HEK293 (cell line): Measurements from ENCODE around the gene GPR17.

ENCODE experiments used
- CTCF ChIA-PET: fragments of 350-600 bp; formaldehyde crosslinking; extraction: SDS; loops from one replicate; lab custom pipeline; 2021; ENCODE audit warnings: antibody characterized with exemption; lab: Yijun Ruan, JAX
- POLR2A ChIA-PET: fragments of 300-600 bp; formaldehyde crosslinking; extraction: SDS; loops from one replicate; lab custom pipeline; 2020; ENCODE audit warnings: antibody characterized with exemption, inconsistent platforms; lab: Yijun Ruan, JAX
- H3K27ac ChIP-seq: fragments of 200-500 bp; sonication (Bioruptor generic); 2 replicates; pipeline ENCODE4 v1.5.1; 2014; ENCODE audit warnings: low read depth, low read length, control low read depth, inconsistent platforms; ENCODE audit errors: extremely low read depth
- H3K36me3 ChIP-seq, 2 experiments: fragments of 200-500 bp in 1 of 2; sonication (Bioruptor generic) in 1 of 2; 1 replicate in 1 of 2; 2 replicates in 1 of 2; pipeline ENCODE4 v1.5.1; 2014 to 2017; ENCODE audit warnings: inconsistent platforms in 2 of 2, low read length in 2 of 2; ENCODE audit not compliant: control insufficient read depth in 2 of 2, insufficient read depth in 1 of 2
- H3K4me1 ChIP-seq: fragments of 200-500 bp; sonication (Bioruptor generic); 2 replicates; pipeline ENCODE4 v1.5.1; 2014; ENCODE audit warnings: mild to moderate bottlenecking, low read length, inconsistent platforms; ENCODE audit not compliant: control insufficient read depth, insufficient read depth
- H3K4me3 ChIP-seq: 2 replicates; pipeline ENCODE4 v1.5.1; 2011; ENCODE audit warnings: low read depth, mild to moderate bottlenecking, control low read depth, low read length, moderate library complexity
- H3K9me3 ChIP-seq: fragments of 200-500 bp; sonication (Bioruptor generic); 2 replicates; pipeline ENCODE4 v1.5.1; 2014; ENCODE audit warnings: low read depth, low read length, inconsistent platforms; ENCODE audit not compliant: control insufficient read depth, insufficient read depth
- GFI1B ChIP-seq: fragments of 450-650 bp; formaldehyde crosslinking; IDR thresholded peaks from 2 replicates; pipeline ENCODE4 v1.5.1; 2016; ENCODE audit warnings: missing biosample characterization, missing genetic modification characterization
- GLIS1 ChIP-seq: fragments of 450-650 bp; formaldehyde crosslinking; IDR thresholded peaks from 2 replicates; pipeline ENCODE4 v1.5.1; 2016; ENCODE audit warnings: missing biosample characterization, missing genetic modification characterization
- HOXA7 ChIP-seq: sonication (generic); formaldehyde crosslinking; IDR thresholded peaks from 2 replicates; pipeline ENCODE4 v1.8.1; 2022; ENCODE audit warnings: missing genetic modification reagents, borderline replicate concordance
- IKZF3 ChIP-seq: fragments of 450-650 bp; IDR thresholded peaks from 2 replicates; pipeline ENCODE4 v1.5.0; 2018; ENCODE audit warnings: missing biosample characterization, mild to moderate bottlenecking, missing genetic modification characterization, moderate library complexity
- MEIS1 ChIP-seq: sonication (generic); formaldehyde crosslinking; IDR thresholded peaks from 2 replicates; pipeline ENCODE4 v1.8.1; 2022; ENCODE audit warnings: missing genetic modification reagents, mild to moderate bottlenecking, borderline replicate concordance
- YY2 ChIP-seq: fragments of 450-650 bp; formaldehyde crosslinking; IDR thresholded peaks from 2 replicates; pipeline ENCODE4 v1.5.1; 2016; ENCODE audit warnings: missing biosample characterization, missing genetic modification characterization
- ZBTB21 ChIP-seq: fragments of 450-650 bp; formaldehyde crosslinking; IDR thresholded peaks from 2 replicates; pipeline ENCODE4 v1.5.1; 2017; ENCODE audit warnings: missing biosample characterization, missing genetic modification characterization
- ZEB2 ChIP-seq: fragments of 450-650 bp; formaldehyde crosslinking; IDR thresholded peaks from 2 replicates; pipeline ENCODE4 v1.5.1; 2016; ENCODE audit warnings: missing biosample characterization, missing genetic modification characterization
- ZFHX2 ChIP-seq: fragments of 450-650 bp; formaldehyde crosslinking; conservative IDR thresholded peaks from 2 replicates; pipeline ENCODE4 v1.5.1; 2016; ENCODE audit warnings: missing biosample characterization, missing genetic modification characterization
- ZNF10 ChIP-seq: fragments of 450-650 bp; formaldehyde crosslinking; IDR thresholded peaks from 2 replicates; pipeline ENCODE4 v1.5.1; 2017; ENCODE audit warnings: missing biosample characterization, missing genetic modification characterization
- ZNF157 ChIP-seq: fragments of 450-650 bp; formaldehyde crosslinking; IDR thresholded peaks from 2 replicates; pipeline ENCODE4 v1.5.1; 2016; ENCODE audit warnings: missing biosample characterization, missing genetic modification characterization
- ZNF174 ChIP-seq: fragments of 450-650 bp; formaldehyde crosslinking; IDR thresholded peaks from 2 replicates; pipeline ENCODE4 v1.5.0; 2017; ENCODE audit warnings: missing biosample characterization, mild to moderate bottlenecking, missing genetic modification characterization
- ZNF24 ChIP-seq: fragments of 450-650 bp; formaldehyde crosslinking; IDR thresholded peaks from 2 replicates; pipeline ENCODE4 v1.5.1; 2016; ENCODE audit warnings: missing biosample characterization, missing genetic modification characterization
- ZNF292 ChIP-seq: fragments of 450-650 bp; formaldehyde crosslinking; IDR thresholded peaks from 2 replicates; pipeline ENCODE4 v1.5.1; 2016; ENCODE audit warnings: low read depth, missing biosample characterization, missing genetic modification characterization, borderline replicate concordance

GPR17 gene

GRCh38 chr2:127655209-127656073 lies 9.5 kb downstream of the GPR17 start:
- no peaks in the 10 kb centered on the region for H3K4me1 ChIP-seq
- no peaks in the 10 kb centered on the region for H3K9me3 ChIP-seq
- no peaks in the 10 kb centered on the region for H3K36me3 ChIP-seq
- H3K4me3 ChIP-seq = no peak overlapping the region
- H3K27ac ChIP-seq = no peak overlapping the region
- CTCF ChIA-PET = interaction anchor here (0.6 to 4.3 kb wide), 2 partner anchors 55 to 64 kb away, joined by 3 to 37 read pairs; no protein-coding TSS in a partner anchor
- TF ChIP-seq ZFHX2 (tag by site-specific recombination) (no peak), ZNF174 (tag by site-specific recombination) (no peak), ZNF10 (tag by site-specific recombination) (no peak), ZBTB21 (no peak), ZNF24 (no peak), IKZF3 (tag by site-specific recombination) (no peak), GLIS1 (tag by site-specific recombination) (no peak), ZNF292 (tag by site-specific recombination) (no peak), HOXA7 (no peak), YY2 (no peak), MEIS1 (CRISPR knock-in tag) (no peak)
- POLR2A ChIA-PET = interaction anchor here (0.7 to 2.0 kb wide), 2 partner anchors 11 to 64 kb away, joined by 4 read pairs; no protein-coding TSS in a partner anchor

- TF ChIP-seq GFI1B (tag by site-specific recombination) (no peak), ZEB2 (tag by site-specific recombination) (no peak)
- Histone ChIP-seq H3K9me3 (no peaks in the 10 kb centered on the region), H3K36me3 (no peaks in the 10 kb centered on the region), H3K4me1 (no peaks in the 10 kb centered on the region), H3K27ac (no peak overlapping the region), H3K4me3 (no peak overlapping the region)
- ChIA-PET CTCF (no interaction called here), POLR2A (interaction anchor here (0.6 kb wide), 1 partner anchor 139 kb away, joined by 6 read pairs; no protein-coding TSS in a partner anchor)
Measured at GRCh38 chr2:127656569-127657231, 10.7 kb downstream of the GPR17 start.

GRCh38 chr2:127657232-127657595 lies 11.3 kb downstream of the GPR17 start:
- H3K9me3 ChIP-seq = no peaks in the 10 kb centered on the region
- POLR2A ChIA-PET = no interaction called here
- TF ChIP-seq ZEB2 (tag by site-specific recombination) = no peak
- TF ChIP-seq, all 188 proteins: peak for 0
- Histone ChIP-seq H3K4me3 (no peak overlapping the region), H3K36me3 (no peaks in the 10 kb centered on the region), H3K4me1 (no peaks in the 10 kb centered on the region), H3K27ac (no peak overlapping the region)
- CTCF ChIA-PET = no interaction called here

- Histone ChIP-seq H3K4me3 (no peak overlapping the region), H3K9me3 (no peaks in the 10 kb centered on the region), H3K4me1 (no peaks in the 10 kb centered on the region), H3K27ac (no peak overlapping the region), H3K36me3 (no peaks in the 10 kb centered on the region)
- TF ChIP-seq ZFHX2 (tag by site-specific recombination) (peak; percentile 28; the same call in 1 of the 2 replicates), ZNF157 (tag by site-specific recombination) (no peak)
- CTCF ChIA-PET = no interaction called here
- POLR2A ChIA-PET = no interaction called here
Measured at GRCh38 chr2:127658146-127658545, 12.2 kb downstream of the GPR17 start.
